IMR-90 (cell line): ENCODE data around the gene MPG. TPM values are rescaled to one million over a fixed set of nuclear protein-coding genes. Genes with fewer than 3 reads are reported as not detected.
A peak's percentile ranks its signal among the peaks of the same experiment; 100 is the strongest.

Experiments
- ATAC-seq: fragments of 200-7000 bp; cut with Tn5 transposase; 2 replicates; pipeline ENCODE4 v1.9.1; 2020; ENCODE audit warnings: low read depth, mild to moderate bottlenecking, moderate library complexity
- BruUV-seq: library from RNA; stranded (reverse); fragments of 400-500 nt; replicated peaks from 2 replicates; lab custom pipeline; 2021; lab: Mats Ljungman, UMichigan
- CTCF ChIA-PET: fragments of 300-600 bp; formaldehyde crosslinking; extraction: SDS; loops from one replicate; lab custom pipeline; 2021; ENCODE audit warnings: antibody characterized with exemption; lab: Yijun Ruan, JAX
- POLR2A ChIA-PET: fragments of 300-600 bp; sonication (Branson Sonifier 250); formaldehyde crosslinking; loops from one replicate; lab custom pipeline; 2022; ENCODE audit warnings: antibody characterized with exemption; ENCODE audit not compliant: unreplicated experiment; lab: Charles Lee
- DNase-seq: peaks from one replicate; pipeline ENCODE4 v3.0.0; 2013
- H2AFZ ChIP-seq: replicated peaks from 2 replicates; pipeline ENCODE3; 2013; ENCODE audit warnings: low read length, mild to moderate bottlenecking; ENCODE audit not compliant: poor library complexity
- H2AK5ac ChIP-seq: 2 replicates; pipeline ENCODE4 v1.6.1; 2013; ENCODE audit warnings: low read depth, low read length, inconsistent platforms
- H2AK9ac ChIP-seq: replicated peaks from 2 replicates; pipeline ENCODE3; 2013; ENCODE audit warnings: mild to moderate bottlenecking, low read depth, low read length, moderate library complexity; ENCODE audit not compliant: poor library complexity
- H2BK120ac ChIP-seq: 2 replicates; pipeline ENCODE4 v1.6.1; 2013; ENCODE audit warnings: low read depth, low read length, inconsistent platforms
- H2BK15ac ChIP-seq: 3 replicates; pipeline ENCODE4 v1.6.1; 2013; ENCODE audit warnings: low read depth, low read length, inconsistent platforms
- H2BK20ac ChIP-seq: 2 replicates; pipeline ENCODE4 v1.6.1; 2013; ENCODE audit warnings: low read depth, mild to moderate bottlenecking, inconsistent platforms, low read length, moderate library complexity
- H2BK5ac ChIP-seq: 2 replicates; pipeline ENCODE4 v1.6.1; 2013; ENCODE audit warnings: mild to moderate bottlenecking, low read depth, low read length, inconsistent platforms; ENCODE audit not compliant: poor library complexity, severe bottlenecking
- H3K14ac ChIP-seq: replicated peaks from 2 replicates; pipeline ENCODE4 v1.6.1; 2013; ENCODE audit warnings: low read depth, low read length, inconsistent platforms
- H3K18ac ChIP-seq: 2 replicates; pipeline ENCODE4 v1.6.1; 2013; ENCODE audit warnings: low read depth, low read length, control low read depth
- H3K23ac ChIP-seq: 2 replicates; pipeline ENCODE4 v1.6.1; 2013; ENCODE audit warnings: low read depth, low read length, inconsistent platforms
- H3K27ac ChIP-seq: 2 replicates; pipeline ENCODE4 v1.5.1; 2013; ENCODE audit warnings: mild to moderate bottlenecking, control low read depth, low read length; ENCODE audit not compliant: insufficient read depth
- H3K27me3 ChIP-seq: 2 replicates; pipeline ENCODE4 v1.6.1; 2013; ENCODE audit warnings: low read length; ENCODE audit not compliant: control insufficient read depth, insufficient read depth
- H3K36me3 ChIP-seq: 2 replicates; pipeline ENCODE4 v1.6.1; 2013; ENCODE audit warnings: low read length, mixed read lengths; ENCODE audit not compliant: control insufficient read depth, insufficient read depth
- H3K4ac ChIP-seq: 2 replicates; pipeline ENCODE4 v1.6.1; 2013; ENCODE audit warnings: low read depth, low read length, inconsistent platforms
- H3K4me1 ChIP-seq: 2 replicates; pipeline ENCODE4 v1.6.1; 2013; ENCODE audit warnings: low read length, mixed read lengths; ENCODE audit not compliant: control insufficient read depth, insufficient read depth
- H3K4me2 ChIP-seq: 2 replicates; pipeline ENCODE4 v1.6.1; 2013; ENCODE audit warnings: low read depth, mild to moderate bottlenecking, control low read depth, low read length, moderate library complexity
- H3K4me3 ChIP-seq: 2 replicates; pipeline ENCODE4 v1.5.1; 2013; ENCODE audit warnings: low read depth, mild to moderate bottlenecking, control low read depth, low read length, moderate library complexity; ENCODE audit not compliant: insufficient read depth
- H3K56ac ChIP-seq: 2 replicates; pipeline ENCODE4 v1.6.1; 2013; ENCODE audit warnings: low read length, inconsistent platforms; ENCODE audit not compliant: insufficient read depth; ENCODE audit errors: extremely low read depth
- H3K79me1 ChIP-seq, 2 experiments: 2 replicates each; pipeline ENCODE4 v1.6.1; 2013; ENCODE audit warnings: low read length in 2 of 2, inconsistent platforms in 1 of 2, low read depth in 1 of 2
- H3K9ac ChIP-seq: 2 replicates; pipeline ENCODE4 v1.6.1; 2013; ENCODE audit warnings: low read depth, low read length, control low read depth
- H3K9me1 ChIP-seq: 2 replicates; pipeline ENCODE4 v1.6.1; 2013; ENCODE audit warnings: low read length, inconsistent platforms; ENCODE audit not compliant: insufficient read depth
- H3K9me3 ChIP-seq: 2 replicates; pipeline ENCODE4 v1.6.1; 2013; ENCODE audit warnings: low read length; ENCODE audit not compliant: control insufficient read depth, insufficient read depth
- H4K20me1 ChIP-seq: 2 replicates; pipeline ENCODE4 v1.6.1; 2013; ENCODE audit warnings: low read length, inconsistent platforms; ENCODE audit not compliant: insufficient read depth
- H4K5ac ChIP-seq: 2 replicates; pipeline ENCODE4 v1.6.1; 2013; ENCODE audit warnings: mild to moderate bottlenecking, low read depth, low read length, control low read depth
- H4K8ac ChIP-seq, 2 experiments: 2 replicates each; pipeline ENCODE4 v1.6.1; 2013; ENCODE audit warnings: low read depth in 2 of 2, low read length in 2 of 2, control low read depth in 1 of 2, inconsistent platforms in 1 of 2
- H4K91ac ChIP-seq: 2 replicates; pipeline ENCODE4 v1.6.1; 2013; ENCODE audit warnings: low read depth, low read length, inconsistent platforms; ENCODE audit not compliant: insufficient read depth
- BHLHE40 ChIP-seq: fragments of 150-350 bp; IDR thresholded peaks from 2 replicates; pipeline ENCODE4 v1.6.1; 2016; ENCODE audit warnings: mild to moderate bottlenecking, low read depth, low read length
- FOS ChIP-seq: fragments of 150-350 bp; IDR thresholded peaks from 2 replicates; pipeline ENCODE4 v1.6.1; 2016; ENCODE audit warnings: low read depth, low read length
- MAFK ChIP-seq: IDR thresholded peaks from 2 replicates; pipeline ENCODE4 v1.6.1; 2012; ENCODE audit warnings: low read depth, low read length, improper control_type of control experiment
- NFE2L2 ChIP-seq: fragments of 150-350 bp; IDR thresholded peaks from 2 replicates; pipeline ENCODE4 v1.6.1; 2016; ENCODE audit warnings: low read depth, mild to moderate bottlenecking, low read length
- RFX5 ChIP-seq: IDR thresholded peaks from 2 replicates; pipeline ENCODE4 v1.8.0; 2012; ENCODE audit warnings: low read depth, mild to moderate bottlenecking, low read length, moderate library complexity
- WGBS, 2 experiments: methylation state at CpG; one replicate each; pipeline versions ENCODE4 v1.1.5 to v1.1.7; 2013; ENCODE audit warnings: missing lambda C conversion rate in 2 of 2; ENCODE audit not compliant: insufficient read length in 1 of 2; ENCODE audit errors: extremely low coverage in 2 of 2; 5-methylcytosine and 5-hydroxymethylcytosine counted together
- dilution Hi-C: fragments of 300-500 bp; cut with HindIII; formaldehyde crosslinking; loops from one replicate; pipeline ENCODE4 v1.14.3; 2018; ENCODE audit warnings: low sequenced_read_pairs; ENCODE audit not compliant: unreplicated experiment
- in situ Hi-C: fragments of 300-500 bp; cut with MboI; formaldehyde crosslinking; loops from 3 replicates; pipeline ENCODE4 v1.14.3; 2019; ENCODE audit warnings: low sequenced_read_pairs, inconsistent platforms, mixed read lengths
- intact Hi-C: fragments of 100-400 bp; cut with micrococcal nuclease; formaldehyde crosslinking; loops from 2 replicates; pipeline ENCODE4 v1.10.0; 2022
- polyA plus RNA-seq, 3 experiments: library from polyadenylated mRNA; depleted of rRNA; stranded (reverse); fragments of >200 nt; gene quantifications; 2 replicates each; pipeline ENCODE4 v1.2.3, GENCODE V29; 2012; ENCODE audit warnings: low replicate concordance in 1 of 3
- total RNA-seq: library from RNA; depleted of rRNA; stranded (reverse); fragments of >200 nt; gene quantifications from 2 replicates; pipeline ENCODE4 v1.2.3, GENCODE V29; 2012

Gene MPG
- total and polyA plus RNA-seq, 2 of the 4 experiments (the other 2 are of a cell fraction) = 66.7 to 135 TPM

GRCh38 chr16:43294-43693, 34.7 kb upstream of the MPG start:
- H3K23ac ChIP-seq = no peak overlapping the region
- no peak overlapping the region for H4K5ac ChIP-seq
- no peak overlapping the region for H3K56ac ChIP-seq
- no peak overlapping the region for H2AK9ac ChIP-seq
- DNase-seq (peak; percentile 32), ATAC-seq (no peak)
- TF ChIP-seq MAFK (no peak), NFE2L2 (no peak), FOS (no peak), RFX5 (no peak), BHLHE40 (no peak)
- 44% methylated on average over 2 of the region's 5 CpGs; no CpG with 5 or more reads in 1 of the 2 experiments for WGBS, 2 experiments
- H2AK5ac ChIP-seq = no peak overlapping the region
- BruUV-seq = no TSS peak
- H4K20me1 ChIP-seq = peaks cover 3% of the 10 kb centered on the region; the same call in 1 of the 2 replicates
- no peak overlapping the region for H2BK5ac ChIP-seq
- peaks cover 5% of the 10 kb centered on the region; the same call in 1 of the 2 replicates for H3K4me1 ChIP-seq
- H3K27ac ChIP-seq = no peak overlapping the region
- no peak overlapping the region for H4K91ac ChIP-seq
- ChIA-PET CTCF (no interaction called here), POLR2A (no interaction called here)
- H3K9me3 ChIP-seq = no peaks in the 10 kb centered on the region
- no peak overlapping the region for H4K8ac ChIP-seq
- H3K14ac ChIP-seq = no peak overlapping the region
- in situ Hi-C loops (no loop called here), dilution Hi-C loops (no loop called here), intact Hi-C loops (no loop called here)
- H3K18ac ChIP-seq = no peak overlapping the region
- no peak overlapping the region for H2BK15ac ChIP-seq
- H3K4me2 ChIP-seq = no peak overlapping the region
- H2BK20ac ChIP-seq = no peak overlapping the region
- no peaks in the 10 kb centered on the region for H3K27me3 ChIP-seq
- peaks cover 16% of the 10 kb centered on the region for H3K36me3 ChIP-seq
- no peak overlapping the region for H2BK120ac ChIP-seq
- no peak overlapping the region for H3K4me3 ChIP-seq
- no peak overlapping the region for H2AFZ ChIP-seq
- H3K4ac ChIP-seq = no peak overlapping the region
- peaks cover 8 to 10% of the 10 kb centered on the region in 2 experiments; a peak in 3 of 4 replicates for H3K79me1 ChIP-seq
- peaks cover 4% of the 10 kb centered on the region; the same call in 1 of the 2 replicates for H3K9me1 ChIP-seq
- no peak overlapping the region for H3K9ac ChIP-seq
